K562 (cell line): ENCODE results near the gene GP1BB. TPM values are rescaled to one million over a fixed set of nuclear protein-coding genes. Genes with fewer than 3 reads are reported as not detected.

ENCODE experiments used
- HNRNPL ChIP-seq: fragments of 200-400 bp; formaldehyde crosslinking; IDR thresholded peaks from 2 replicates; pipeline ENCODE4 v1.6.1; 2017; ENCODE audit warnings: low read depth, mild to moderate bottlenecking, low read length
- PHB ChIP-seq: fragments of 250-450 bp; sonication (Bioruptor Pico); IDR thresholded peaks from 2 replicates; pipeline ENCODE4 v1.5.0; 2021
- SNRNP70 ChIP-seq: fragments of 200-400 bp; formaldehyde crosslinking; optimal IDR thresholded peaks from 2 replicates; pipeline ENCODE3; 2017; ENCODE audit warnings: low read depth, low read length
- ZKSCAN1 ChIP-seq: fragments of 150-350 bp; IDR thresholded peaks from 2 replicates; pipeline ENCODE4 v1.6.1; 2016; ENCODE audit warnings: low read depth, low read length
- ZNF584 ChIP-seq: fragments of 200-800 bp; sonication (Bioruptor generic); IDR thresholded peaks from 2 replicates; pipeline ENCODE4 v1.6.1; 2016; ENCODE audit warnings: low read depth, mild to moderate bottlenecking, missing genetic modification characterization, missing compliant biosample characterization
- ZSCAN32 ChIP-seq: fragments of 450-650 bp; formaldehyde crosslinking; IDR thresholded peaks from 2 replicates; pipeline ENCODE4 v1.4.0; 2020; ENCODE audit warnings: mild to moderate bottlenecking, moderate library complexity
- polyA plus RNA-seq, 8 experiments: library from polyadenylated mRNA; depleted of rRNA in 4 of 8; stranded (reverse) in 5 of 8; unstranded in 3 of 8; fragments of >200 nt; fragmentation: Nextera tagmentation in 2 of 8; fragmentation: Illumina TruSeq in 1 of 8; extraction: Ambion mirVana in 2 of 8; extraction: Trizol in 1 of 8; gene quantifications; 2 replicates each; pipeline versions ENCODE4 v1.2.1 to v1.2.3, GENCODE V29; 2011 to 2014; ENCODE audit warnings: inconsistent platforms in 1 of 8, missing spikeins in 1 of 8
- total RNA-seq, 7 experiments: library from RNA; depleted of rRNA in 6 of 7; stranded (reverse); fragments of >200 nt in 6 of 7; fragmentation: Illumina TruSeq in 2 of 7; extraction: Trizol in 2 of 7; gene quantifications; 2 replicates each; pipeline versions ENCODE4 v1.2.1 to v1.2.3, GENCODE V29; 2011 to 2021; ENCODE audit warnings: low replicate concordance in 1 of 7
- TF ChIP-seq, protein P1 (sequence below): fragments of 450-650 bp; IDR thresholded peaks from 2 replicates; pipeline ENCODE4 v1.7.1; 2018; ENCODE audit warnings: mild to moderate bottlenecking, low read depth; ENCODE audit not compliant: partially characterized antibody
- TF ChIP-seq, protein P2 (sequence below): fragments of 250-450 bp; sonication (Bioruptor Pico); IDR thresholded peaks from 2 replicates; pipeline ENCODE4 v1.4.0; 2020
- TF ChIP-seq, protein P3 (sequence below): conservative IDR thresholded peaks from 2 replicates; pipeline ENCODE4 v1.6.1; 2011; ENCODE audit warnings: low read depth, mild to moderate bottlenecking, low read length; ENCODE audit not compliant: control insufficient read depth
- TF ChIP-seq, protein P4 (sequence below): fragments of 450-650 bp; IDR thresholded peaks from 2 replicates; pipeline ENCODE4 v1.6.1; 2016; ENCODE audit warnings: antibody characterized with exemption

Gene GP1BB
- total and polyA plus RNA-seq, 9 of the 15 experiments (the other 6 are each of a cell fraction or from before 2014, with no cell fraction given) = 0.69 to 162 (median 2.8) TPM

DNA sequence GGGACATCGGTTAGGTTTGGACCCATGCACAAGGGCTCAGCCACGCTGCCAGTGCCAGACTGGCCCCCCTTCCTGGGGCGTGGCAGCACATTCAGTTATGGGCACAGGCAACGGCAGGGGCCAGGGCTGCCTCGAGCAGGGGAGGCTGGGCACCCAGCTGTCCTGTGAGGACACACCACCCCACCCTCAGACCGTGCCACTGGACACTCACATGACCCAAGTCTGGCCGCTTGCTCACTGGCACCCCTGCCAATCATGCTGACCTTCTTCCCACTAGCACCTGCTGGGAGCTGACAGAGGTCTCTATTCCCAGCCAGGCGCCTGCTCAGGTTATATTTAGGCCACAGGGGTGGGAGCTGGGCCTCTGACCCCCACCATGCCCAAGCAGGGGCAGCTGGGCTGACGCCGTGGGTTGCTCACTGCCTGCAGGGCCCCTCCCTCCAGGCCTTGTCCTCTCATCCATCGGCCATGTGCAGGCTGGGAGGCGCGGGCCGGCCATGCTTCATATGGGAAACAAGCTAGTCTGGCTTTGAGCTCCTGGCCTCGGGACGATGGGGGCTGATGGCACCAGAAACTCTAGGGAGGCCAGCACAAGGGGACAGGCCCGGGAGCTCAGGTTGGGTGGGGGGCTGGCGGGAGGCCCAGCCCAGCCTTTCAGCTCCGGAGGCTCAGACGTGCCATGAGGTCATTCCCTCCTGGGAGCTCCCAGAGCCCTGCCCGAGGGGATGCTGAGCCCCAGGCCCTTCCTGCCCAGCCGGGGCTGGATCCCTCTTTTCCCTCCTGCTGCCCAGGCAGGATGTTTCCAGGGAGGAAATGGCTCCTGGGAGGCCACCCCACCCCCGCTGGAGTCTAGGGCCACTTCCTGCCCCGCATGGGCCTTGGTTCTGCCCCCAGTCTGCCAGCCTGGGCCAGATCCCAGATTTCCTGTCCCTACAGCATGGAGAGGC lies 22.1 kb downstream of the GP1BB start (continued):
- TF ChIP-seq, protein P1, sequence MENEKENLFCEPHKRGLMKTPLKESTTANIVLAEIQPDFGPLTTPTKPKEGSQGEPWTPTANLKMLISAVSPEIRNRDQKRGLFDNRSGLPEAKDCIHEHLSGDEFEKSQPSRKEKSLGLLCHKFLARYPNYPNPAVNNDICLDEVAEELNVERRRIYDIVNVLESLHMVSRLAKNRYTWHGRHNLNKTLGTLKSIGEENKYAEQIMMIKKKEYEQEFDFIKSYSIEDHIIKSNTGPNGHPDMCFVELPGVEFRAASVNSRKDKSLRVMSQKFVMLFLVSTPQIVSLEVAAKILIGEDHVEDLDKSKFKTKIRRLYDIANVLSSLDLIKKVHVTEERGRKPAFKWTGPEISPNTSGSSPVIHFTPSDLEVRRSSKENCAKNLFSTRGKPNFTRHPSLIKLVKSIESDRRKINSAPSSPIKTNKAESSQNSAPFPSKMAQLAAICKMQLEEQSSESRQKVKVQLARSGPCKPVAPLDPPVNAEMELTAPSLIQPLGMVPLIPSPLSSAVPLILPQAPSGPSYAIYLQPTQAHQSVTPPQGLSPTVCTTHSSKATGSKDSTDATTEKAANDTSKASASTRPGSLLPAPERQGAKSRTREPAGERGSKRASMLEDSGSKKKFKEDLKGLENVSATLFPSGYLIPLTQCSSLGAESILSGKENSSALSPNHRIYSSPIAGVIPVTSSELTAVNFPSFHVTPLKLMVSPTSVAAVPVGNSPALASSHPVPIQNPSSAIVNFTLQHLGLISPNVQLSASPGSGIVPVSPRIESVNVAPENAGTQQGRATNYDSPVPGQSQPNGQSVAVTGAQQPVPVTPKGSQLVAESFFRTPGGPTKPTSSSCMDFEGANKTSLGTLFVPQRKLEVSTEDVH = no peak
- TF ChIP-seq ZSCAN32 (CRISPR knock-in tag) = no peak
- TF ChIP-seq SNRNP70 = no peak
- TF ChIP-seq, protein P2, sequence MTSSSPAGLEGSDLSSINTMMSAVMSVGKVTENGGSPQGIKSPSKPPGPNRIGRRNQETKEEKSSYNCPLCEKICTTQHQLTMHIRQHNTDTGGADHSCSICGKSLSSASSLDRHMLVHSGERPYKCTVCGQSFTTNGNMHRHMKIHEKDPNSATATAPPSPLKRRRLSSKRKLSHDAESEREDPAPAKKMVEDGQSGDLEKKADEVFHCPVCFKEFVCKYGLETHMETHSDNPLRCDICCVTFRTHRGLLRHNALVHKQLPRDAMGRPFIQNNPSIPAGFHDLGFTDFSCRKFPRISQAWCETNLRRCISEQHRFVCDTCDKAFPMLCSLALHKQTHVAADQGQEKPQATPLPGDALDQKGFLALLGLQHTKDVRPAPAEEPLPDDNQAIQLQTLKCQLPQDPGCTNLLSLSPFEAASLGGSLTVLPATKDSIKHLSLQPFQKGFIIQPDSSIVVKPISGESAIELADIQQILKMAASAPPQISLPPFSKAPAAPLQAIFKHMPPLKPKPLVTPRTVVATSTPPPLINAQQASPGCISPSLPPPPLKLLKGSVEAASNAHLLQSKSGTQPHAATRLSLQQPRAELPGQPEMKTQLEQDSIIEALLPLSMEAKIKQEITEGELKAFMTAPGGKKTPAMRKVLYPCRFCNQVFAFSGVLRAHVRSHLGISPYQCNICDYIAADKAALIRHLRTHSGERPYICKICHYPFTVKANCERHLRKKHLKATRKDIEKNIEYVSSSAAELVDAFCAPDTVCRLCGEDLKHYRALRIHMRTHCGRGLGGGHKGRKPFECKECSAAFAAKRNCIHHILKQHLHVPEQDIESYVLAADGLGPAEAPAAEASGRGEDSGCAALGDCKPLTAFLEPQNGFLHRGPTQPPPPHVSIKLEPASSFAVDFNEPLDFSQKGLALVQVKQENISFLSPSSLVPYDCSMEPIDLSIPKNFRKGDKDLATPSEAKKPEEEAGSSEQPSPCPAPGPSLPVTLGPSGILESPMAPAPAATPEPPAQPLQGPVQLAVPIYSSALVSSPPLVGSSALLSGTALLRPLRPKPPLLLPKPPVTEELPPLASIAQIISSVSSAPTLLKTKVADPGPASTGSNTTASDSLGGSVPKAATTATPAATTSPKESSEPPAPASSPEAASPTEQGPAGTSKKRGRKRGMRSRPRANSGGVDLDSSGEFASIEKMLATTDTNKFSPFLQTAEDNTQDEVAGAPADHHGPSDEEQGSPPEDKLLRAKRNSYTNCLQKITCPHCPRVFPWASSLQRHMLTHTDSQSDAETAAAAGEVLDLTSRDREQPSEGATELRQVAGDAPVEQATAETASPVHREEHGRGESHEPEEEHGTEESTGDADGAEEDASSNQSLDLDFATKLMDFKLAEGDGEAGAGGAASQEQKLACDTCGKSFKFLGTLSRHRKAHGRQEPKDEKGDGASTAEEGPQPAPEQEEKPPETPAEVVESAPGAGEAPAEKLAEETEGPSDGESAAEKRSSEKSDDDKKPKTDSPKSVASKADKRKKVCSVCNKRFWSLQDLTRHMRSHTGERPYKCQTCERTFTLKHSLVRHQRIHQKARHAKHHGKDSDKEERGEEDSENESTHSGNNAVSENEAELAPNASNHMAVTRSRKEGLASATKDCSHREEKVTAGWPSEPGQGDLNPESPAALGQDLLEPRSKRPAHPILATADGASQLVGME (CRISPR knock-in tag) = 0 out of 2 replicates have a peak, but pooled peaks have one; percentile 12
- TF ChIP-seq, protein P3, sequence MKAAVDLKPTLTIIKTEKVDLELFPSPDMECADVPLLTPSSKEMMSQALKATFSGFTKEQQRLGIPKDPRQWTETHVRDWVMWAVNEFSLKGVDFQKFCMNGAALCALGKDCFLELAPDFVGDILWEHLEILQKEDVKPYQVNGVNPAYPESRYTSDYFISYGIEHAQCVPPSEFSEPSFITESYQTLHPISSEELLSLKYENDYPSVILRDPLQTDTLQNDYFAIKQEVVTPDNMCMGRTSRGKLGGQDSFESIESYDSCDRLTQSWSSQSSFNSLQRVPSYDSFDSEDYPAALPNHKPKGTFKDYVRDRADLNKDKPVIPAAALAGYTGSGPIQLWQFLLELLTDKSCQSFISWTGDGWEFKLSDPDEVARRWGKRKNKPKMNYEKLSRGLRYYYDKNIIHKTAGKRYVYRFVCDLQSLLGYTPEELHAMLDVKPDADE = peak; percentile 24; the same call in 1 of the 2 replicates
- no peak for TF ChIP-seq ZNF584
- TF ChIP-seq HNRNPL = peak; percentile 74; the same call in 1 of the 2 replicates
- TF ChIP-seq, protein P4, sequence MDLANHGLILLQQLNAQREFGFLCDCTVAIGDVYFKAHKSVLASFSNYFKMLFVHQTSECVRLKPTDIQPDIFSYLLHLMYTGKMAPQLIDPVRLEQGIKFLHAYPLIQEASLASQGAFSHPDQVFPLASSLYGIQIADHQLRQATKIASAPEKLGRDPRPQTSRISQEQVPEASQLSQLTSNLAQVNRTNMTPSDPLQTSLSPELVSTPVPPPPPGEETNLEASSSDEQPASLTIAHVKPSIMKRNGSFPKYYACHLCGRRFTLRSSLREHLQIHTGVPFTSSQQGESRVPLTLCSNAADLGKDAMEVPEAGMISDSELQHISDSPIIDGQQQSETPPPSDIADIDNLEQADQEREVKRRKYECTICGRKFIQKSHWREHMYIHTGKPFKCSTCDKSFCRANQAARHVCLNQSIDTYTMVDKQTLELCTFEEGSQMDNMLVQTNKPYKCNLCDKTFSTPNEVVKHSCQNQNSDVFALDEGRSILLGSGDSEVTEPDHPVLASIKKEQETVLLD = 0 out of 2 replicates have a peak, but pooled peaks have one; percentile 22
- no peak for TF ChIP-seq ZKSCAN1
- TF ChIP-seq PHB (CRISPR knock-in tag) = 0 out of 2 replicates have a peak, but pooled peaks have one; percentile 19
